GM21576 (cell line): ENCODE data around the gene CCDC33.
A peak's percentile ranks its signal among the peaks of the same experiment; 100 is the strongest.
"Not testable (repeated sequence)": the region's sequence is repeated elsewhere in the genome, so short reads cannot be mapped to it uniquely, and the experiment has no call there.

Source experiments
- ATAC-seq: cut with Tn5 transposase; IDR thresholded peaks from one replicate; pipeline ENCODE4 v1.9.1; 2021; ENCODE audit warnings: mild to moderate bottlenecking, moderate library complexity; ENCODE audit not compliant: unreplicated experiment

The CCDC33 gene

GRCh38 chr15:74356050-74356449 lies 119.9 kb downstream of the CCDC33 start:
- not testable (repeated sequence) for ATAC-seq

GRCh38 chr15:74357514-74357913 lies 121.4 kb downstream of the CCDC33 start:
- ATAC-seq, result not testable (repeated sequence)

- not testable (repeated sequence) for ATAC-seq
Observed at GRCh38 chr15:74359376-74359775, 123.2 kb downstream of the CCDC33 start.

GRCh38 chr15:74360855-74361254 lies 124.7 kb downstream of the CCDC33 start:
- ATAC-seq, result not testable (repeated sequence)

GRCh38 chr15:74362482-74362881 lies 126.4 kb downstream of the CCDC33 start:
- ATAC-seq, result no peak

GRCh38 chr15:74364936-74365597 lies 128.9 kb downstream of the CCDC33 start:
- no peak for ATAC-seq

GRCh38 chr15:74365598-74366445 lies 129.7 kb downstream of the CCDC33 start:
- ATAC-seq, result no peak

- ATAC-seq, result no peak
Observed at GRCh38 chr15:74367296-74367854, 131.2 kb downstream of the CCDC33 start, which contains the start of gene CYP11A1. Gene CYP11A1, minus strand, starts transcription at chr15:74367646. Its CDS starts 61 bp downstream, at chr15:74367585.

GRCh38 chr15:74368121-74368520 lies 132.0 kb downstream of the CCDC33 start:
- no peak for ATAC-seq

GRCh38 chr15:74369084-74369745 lies 133.1 kb downstream of the CCDC33 start:
- no peak for ATAC-seq

- no peak for ATAC-seq
Observed at GRCh38 chr15:74369756-74370155, 133.6 kb downstream of the CCDC33 start.

GRCh38 chr15:74370471-74370870 lies 134.3 kb downstream of the CCDC33 start:
- ATAC-seq, result no peak

- ATAC-seq, result no peak
Observed at GRCh38 chr15:74373056-74373650, 137.0 kb downstream of the CCDC33 start.

GRCh38 chr15:74373731-74374647 lies 137.9 kb downstream of the CCDC33 start:
- peak; percentile 68 for ATAC-seq

GRCh38 chr15:74374648-74375302 lies 138.6 kb downstream of the CCDC33 start:
- no peak for ATAC-seq

GRCh38 chr15:74375303-74375693 lies 139.2 kb downstream of the CCDC33 start:
- no peak for ATAC-seq

GRCh38 chr15:74376226-74376625 lies 140.1 kb downstream of the CCDC33 start:
- no peak for ATAC-seq

GRCh38 chr15:74376825-74377581 lies 140.9 kb downstream of the CCDC33 start:
- ATAC-seq, result no peak
